IPS-15b (cell line): ENCODE data around the gene KIAA1217.

Experiments
- H3K27me3 ChIP-seq: one replicate; pipeline ENCODE4 v1.6.1; 2013; ENCODE audit warnings: low read length; ENCODE audit not compliant: control insufficient read depth, insufficient read depth
- H3K36me3 ChIP-seq: one replicate; pipeline ENCODE4 v1.6.1; 2013; ENCODE audit warnings: low read length; ENCODE audit not compliant: control insufficient read depth, insufficient read depth
- H3K4me1 ChIP-seq: one replicate; pipeline ENCODE4 v1.6.1; 2013; ENCODE audit warnings: mild to moderate bottlenecking, low read length; ENCODE audit not compliant: control insufficient read depth, insufficient read depth
- H3K4me3 ChIP-seq: one replicate; pipeline ENCODE4 v1.5.1; 2013; ENCODE audit warnings: low read depth, low read length
- H3K9ac ChIP-seq: one replicate; pipeline ENCODE4 v1.6.1; 2013; ENCODE audit warnings: low read depth, mild to moderate bottlenecking, low read length
- H3K9me3 ChIP-seq: one replicate; pipeline ENCODE4 v1.6.1; 2013; ENCODE audit warnings: mild to moderate bottlenecking, low read length; ENCODE audit not compliant: control insufficient read depth, insufficient read depth

Gene KIAA1217

DNA sequence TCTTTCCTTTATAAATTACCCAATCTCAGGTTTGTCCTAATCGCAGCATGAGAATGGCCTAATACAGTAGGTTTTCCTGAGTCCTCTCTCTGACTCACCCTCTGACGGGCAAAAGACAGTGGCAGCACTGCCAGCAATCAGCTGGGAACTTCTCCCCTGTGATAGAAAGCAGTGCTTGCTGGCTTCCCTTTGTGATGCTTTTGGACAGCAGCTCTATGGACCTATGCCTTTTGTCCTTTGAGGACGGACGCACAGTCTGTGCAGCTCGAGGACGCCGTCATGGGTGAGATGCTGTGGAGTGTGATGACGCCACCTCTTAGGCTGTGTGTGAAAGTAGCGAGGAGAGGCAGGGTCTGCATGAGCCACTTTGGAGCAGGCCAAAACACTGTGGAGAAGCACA is 68.8 kb downstream of the KIAA1217 start:
- Histone ChIP-seq H3K27me3 (no peaks in the 10 kb centered on the region), H3K4me1 (no peaks in the 10 kb centered on the region), H3K9ac (no peak overlapping the region), H3K4me3 (no peak overlapping the region), H3K36me3 (no peaks in the 10 kb centered on the region), H3K9me3 (no peaks in the 10 kb centered on the region)

- H3K4me1 ChIP-seq, result no peaks in the 10 kb centered on the region
- no peaks in the 10 kb centered on the region for H3K36me3 ChIP-seq
- no peak overlapping the region for H3K9ac ChIP-seq
- H3K9me3 ChIP-seq, result no peaks in the 10 kb centered on the region
- H3K4me3 ChIP-seq, result no peak overlapping the region
- H3K27me3 ChIP-seq, result no peaks in the 10 kb centered on the region
These were observed 69.4 kb downstream of the KIAA1217 start for GRCh38 chr10:24278176-24278889.

GRCh38 chr10:24279166-24279565 is 70.2 kb downstream of the KIAA1217 start:
- Histone ChIP-seq H3K4me1 (no peaks in the 10 kb centered on the region), H3K9ac (no peak overlapping the region), H3K27me3 (no peaks in the 10 kb centered on the region), H3K36me3 (no peaks in the 10 kb centered on the region), H3K9me3 (no peaks in the 10 kb centered on the region), H3K4me3 (no peak overlapping the region)

DNA sequence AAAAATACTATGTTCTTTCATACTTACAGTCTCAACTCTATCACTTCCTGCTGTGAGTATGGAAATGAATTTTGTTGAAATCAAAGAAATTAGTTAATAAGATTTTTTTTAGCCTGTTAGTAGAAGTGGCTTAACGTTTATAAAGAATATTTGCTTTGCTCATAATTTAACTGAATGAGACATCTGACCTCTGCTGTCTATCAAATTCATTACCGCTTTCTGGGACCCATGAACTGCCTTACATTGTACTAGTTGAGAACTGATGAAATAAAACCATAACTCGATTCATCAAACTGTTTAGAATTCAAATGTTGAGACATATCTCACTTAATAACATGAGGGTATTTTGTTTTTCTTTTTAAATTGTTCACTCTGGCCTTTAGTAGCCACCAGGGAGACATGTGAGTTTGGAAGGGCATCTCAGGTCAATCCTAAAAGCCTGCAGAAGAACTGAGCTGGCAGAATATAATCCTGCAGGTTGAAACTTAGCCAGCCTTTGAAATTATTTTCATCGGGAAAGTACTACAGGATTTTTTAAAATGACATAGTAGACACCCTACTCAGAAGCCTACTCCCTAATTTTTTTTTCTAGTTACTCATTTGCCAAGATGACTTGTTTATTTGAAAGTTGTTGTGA is 78.7 kb downstream of the KIAA1217 start:
- H3K27me3 ChIP-seq, result no peaks in the 10 kb centered on the region

GRCh38 chr10:24288581-24288980 is 79.6 kb downstream of the KIAA1217 start:
- Histone ChIP-seq H3K36me3 (no peaks in the 10 kb centered on the region), H3K4me3 (no peak overlapping the region), H3K9ac (no peak overlapping the region), H3K9me3 (peaks cover 3% of the 10 kb centered on the region), H3K4me1 (peaks cover 5% of the 10 kb centered on the region), H3K27me3 (no peaks in the 10 kb centered on the region)

More for the DNA sequence above, 78.7 kb downstream of the KIAA1217 start:
- Histone ChIP-seq H3K4me1 (peaks cover 5% of the 10 kb centered on the region), H3K9ac (no peak overlapping the region), H3K36me3 (no peaks in the 10 kb centered on the region), H3K4me3 (no peak overlapping the region), H3K9me3 (peaks cover 3% of the 10 kb centered on the region)

GRCh38 chr10:24289235-24289634 is 80.3 kb downstream of the KIAA1217 start:
- Histone ChIP-seq H3K9me3 (peaks cover 3% of the 10 kb centered on the region), H3K36me3 (no peaks in the 10 kb centered on the region), H3K4me1 (peaks cover 5% of the 10 kb centered on the region), H3K9ac (no peak overlapping the region), H3K4me3 (no peak overlapping the region), H3K27me3 (no peaks in the 10 kb centered on the region)

GRCh38 chr10:24292304-24293293 is 83.7 kb downstream of the KIAA1217 start:
- Histone ChIP-seq H3K9me3 (peaks cover 3% of the 10 kb centered on the region), H3K36me3 (no peaks in the 10 kb centered on the region), H3K4me1 (no peaks in the 10 kb centered on the region), H3K4me3 (no peak overlapping the region), H3K9ac (no peak overlapping the region), H3K27me3 (no peaks in the 10 kb centered on the region)

- no peaks in the 10 kb centered on the region for H3K4me1 ChIP-seq
- H3K36me3 ChIP-seq, result no peaks in the 10 kb centered on the region
- H3K9ac ChIP-seq, result no peak overlapping the region
- H3K27me3 ChIP-seq, result no peaks in the 10 kb centered on the region
- H3K9me3 ChIP-seq, result no peaks in the 10 kb centered on the region
- H3K4me3 ChIP-seq, result no peak overlapping the region
These were observed 90.8 kb downstream of the KIAA1217 start for GRCh38 chr10:24299578-24300260.

DNA sequence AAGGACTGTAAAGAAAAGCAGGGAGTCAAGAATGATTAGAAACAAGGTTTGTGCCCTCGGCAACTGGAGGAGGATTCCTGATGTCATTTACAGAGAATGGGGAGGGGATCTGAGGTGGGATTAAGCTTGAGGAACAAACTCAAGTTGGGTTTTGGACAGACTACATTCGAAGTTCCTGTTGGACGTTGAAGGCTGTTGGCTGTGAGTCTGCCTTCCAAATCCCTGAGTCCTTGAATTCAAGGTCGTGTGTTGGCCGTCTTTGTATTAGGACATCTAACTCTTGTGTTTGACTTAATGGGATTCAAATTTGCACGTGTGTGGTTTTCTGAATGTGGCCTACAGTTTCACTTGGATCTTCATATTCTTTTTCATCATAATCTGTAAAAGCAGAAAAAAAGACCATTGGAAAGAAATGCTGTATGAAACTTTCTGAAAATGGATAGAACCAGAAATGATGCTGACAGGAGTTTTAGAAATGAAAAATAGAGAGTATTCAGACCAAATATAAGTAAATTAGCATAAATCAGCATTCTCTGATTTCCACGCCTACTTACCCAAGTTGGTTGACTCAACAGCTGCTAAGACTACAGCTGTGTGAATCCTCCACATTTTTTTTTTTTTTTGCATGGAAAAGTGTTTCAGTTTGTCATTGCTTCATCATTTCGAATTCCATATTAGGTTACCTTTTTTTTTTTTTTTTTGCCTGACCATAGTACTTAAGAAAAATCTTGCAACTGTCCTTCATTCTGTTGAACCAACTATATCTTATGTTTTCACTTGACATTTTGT is 94.8 kb downstream of the KIAA1217 start:
- Histone ChIP-seq H3K9me3 (no peaks in the 10 kb centered on the region), H3K4me1 (no peaks in the 10 kb centered on the region), H3K27me3 (no peaks in the 10 kb centered on the region), H3K9ac (no peak overlapping the region), H3K36me3 (no peaks in the 10 kb centered on the region), H3K4me3 (no peak overlapping the region)

DNA sequence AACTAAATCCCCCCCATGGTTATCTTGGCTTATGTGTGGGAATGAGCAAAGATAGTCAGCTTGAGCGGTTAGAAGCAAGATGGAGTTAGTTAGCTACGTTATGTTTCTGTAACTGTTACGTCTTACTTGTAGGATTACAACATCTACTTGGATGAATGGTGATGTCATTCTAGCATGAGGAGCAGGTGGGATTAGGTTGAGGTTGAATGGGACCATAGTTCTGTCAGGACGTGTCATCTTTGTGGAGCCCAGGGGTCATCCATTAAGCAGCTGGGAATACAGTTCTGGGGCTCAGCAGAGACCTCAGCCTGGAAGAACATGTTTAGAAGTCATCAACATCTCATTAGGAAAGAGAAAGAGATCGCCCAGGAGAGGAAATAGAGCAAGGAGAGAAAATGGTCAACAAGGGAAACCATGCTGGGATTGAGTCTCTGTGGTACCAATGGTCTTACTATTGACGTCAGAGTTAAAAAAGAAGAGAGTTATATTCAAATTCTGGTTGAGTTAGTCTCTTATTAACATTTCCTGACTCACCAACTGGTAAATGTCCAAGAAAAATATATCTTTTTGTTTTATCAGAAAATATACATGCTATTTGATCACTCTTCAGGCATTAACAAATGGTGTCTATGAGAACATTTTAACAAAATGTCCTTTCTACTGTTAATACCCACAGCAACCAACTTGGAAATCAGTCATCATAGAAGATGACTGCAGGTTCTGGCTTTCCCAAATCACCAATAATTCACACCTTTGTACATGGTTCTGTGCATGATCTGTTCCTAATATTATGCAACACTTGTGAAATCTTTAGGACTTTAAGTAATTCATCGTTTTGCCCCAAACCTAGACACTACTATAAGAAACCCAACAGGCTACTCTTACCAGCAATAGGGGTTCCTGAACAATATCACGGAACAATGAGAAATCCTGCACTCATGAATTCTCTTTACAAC is 96.9 kb downstream of the KIAA1217 start:
- no peak overlapping the region for H3K9ac ChIP-seq
- no peak overlapping the region for H3K4me3 ChIP-seq
- H3K27me3 ChIP-seq, result no peaks in the 10 kb centered on the region
- H3K4me1 ChIP-seq, result no peaks in the 10 kb centered on the region
- no peaks in the 10 kb centered on the region for H3K9me3 ChIP-seq
- no peaks in the 10 kb centered on the region for H3K36me3 ChIP-seq
